Measurements from ENCODE around the gene MAPK8. TPM values are rescaled to one million over a fixed set of nuclear protein-coding genes. Genes with fewer than 3 reads are reported as not detected.

MAPK8 gene
- total RNA-seq, 1 experiment from 2014 or later = 52.9 TPM

- TF ChIP-seq JAZF1 (CRISPR knock-in tag; IDR thresholded peaks at IDR 0.05) = no peak
- no peak for TF ChIP-seq CTCF (IDR thresholded peaks at IDR 0.05)
- TF ChIP-seq ZNF263 (CRISPR knock-in tag; IDR thresholded peaks at IDR 0.05; ENCODE audit: low read depth) = no peak
These were observed 171.1 kb downstream of the MAPK8 start (continued) for GRCh38 chr10:48477616-48478015.

- Mint-ChIP-seq H3K4me3 (no peak overlapping the region), H3K4me1 (peaks cover 53% of the 10 kb centered on the region), H3K27me3 (ENCODE audit: low read depth) (no peaks in the 10 kb centered on the region; the same call in 1 of the 2 replicates), H3K36me3 (peaks cover 3% of the 10 kb centered on the region), H3K9me3 (peaks cover 3% of the 10 kb centered on the region), H3K27ac (peak overlapping the region; percentile 37; the same call in 1 of the 2 replicates)
- POLR2A ChIA-PET = no interaction called here
- ATAC-seq (no peak), DNase-seq (ENCODE audit: low spot score) (no peak)
- TF ChIP-seq ZNF121 (CRISPR knock-in tag; IDR thresholded peaks at IDR 0.05) (no peak), ELF4 (CRISPR knock-in tag; IDR thresholded peaks at IDR 0.05; ENCODE audit: low read depth) (no peak)
- CTCF ChIA-PET = no interaction called here
These were observed 172.0 kb downstream of the MAPK8 start for GRCh38 chr10:48478469-48478868.

- Mint-ChIP-seq H3K4me3 (no peak overlapping the region), H3K4me1 (peaks cover 60% of the 10 kb centered on the region), H3K9me3 (peaks cover 3% of the 10 kb centered on the region; the same call in 1 of the 2 replicates), H3K27me3 (ENCODE audit: low read depth) (no peaks in the 10 kb centered on the region; the same call in 1 of the 2 replicates), H3K36me3 (no peaks in the 10 kb centered on the region; the same call in 1 of the 2 replicates), H3K27ac (no peak overlapping the region)
- ChIA-PET POLR2A (no interaction called here), CTCF (no interaction called here)
- no peak for ATAC-seq
- no peak for TF ChIP-seq USF1 (CRISPR knock-in tag; IDR thresholded peaks at IDR 0.05)
- no peak for TF ChIP-seq HMGA2 (CRISPR knock-in tag; IDR thresholded peaks at IDR 0.05)
- no peak for DNase-seq (ENCODE audit: low spot score)
These were observed 172.7 kb downstream of the MAPK8 start for GRCh38 chr10:48478980-48479811.

GRCh38 chr10:48480397-48481374, 174.2 kb downstream of the MAPK8 start:
- Mint-ChIP-seq H3K4me3 (no peak overlapping the region), H3K27me3 (ENCODE audit: low read depth) (no peaks in the 10 kb centered on the region; the same call in 1 of the 2 replicates), H3K9me3 (peaks cover 3% of the 10 kb centered on the region; the same call in 1 of the 2 replicates), H3K4me1 (peaks cover 60% of the 10 kb centered on the region), H3K36me3 (no peaks in the 10 kb centered on the region; the same call in 1 of the 2 replicates), H3K27ac (no peak overlapping the region)
- ATAC-seq (peak; percentile 56), DNase-seq (ENCODE audit: low spot score) (no peak)
- ChIA-PET POLR2A (no interaction called here), CTCF (interaction anchor here (0.9 to 1.3 kb wide), 2 partner anchors 21 to 36 kb away, joined by 3 to 12 read pairs; no protein-coding TSS in a partner anchor)
- TF ChIP-seq NFE2L1 (CRISPR knock-in tag; IDR thresholded peaks at IDR 0.05) = no peak
- TF ChIP-seq PREB (CRISPR knock-in tag; IDR thresholded peaks at IDR 0.05; ENCODE audit: borderline replicate concordance) = no peak
- TF ChIP-seq ZSCAN18 (CRISPR knock-in tag; IDR thresholded peaks at IDR 0.05) = no peak
- TF ChIP-seq FOXK1 (CRISPR knock-in tag; IDR thresholded peaks at IDR 0.05) = no peak
- no peak for TF ChIP-seq E2F5 (CRISPR knock-in tag; IDR thresholded peaks at IDR 0.05)
- TF ChIP-seq ARID4B (CRISPR knock-in tag; IDR thresholded peaks at IDR 0.05; ENCODE audit: borderline replicate concordance) = no peak
- TF ChIP-seq ZNF317 (CRISPR knock-in tag; IDR thresholded peaks at IDR 0.05; ENCODE audit: borderline replicate concordance, low read depth) = no peak
